ENCODE data around the gene ARHGEF7.

GRCh38 chr13:111165241-111166010, 50.3 kb downstream of the ARHGEF7 start:
- TF ChIP-seq, protein P1, sequence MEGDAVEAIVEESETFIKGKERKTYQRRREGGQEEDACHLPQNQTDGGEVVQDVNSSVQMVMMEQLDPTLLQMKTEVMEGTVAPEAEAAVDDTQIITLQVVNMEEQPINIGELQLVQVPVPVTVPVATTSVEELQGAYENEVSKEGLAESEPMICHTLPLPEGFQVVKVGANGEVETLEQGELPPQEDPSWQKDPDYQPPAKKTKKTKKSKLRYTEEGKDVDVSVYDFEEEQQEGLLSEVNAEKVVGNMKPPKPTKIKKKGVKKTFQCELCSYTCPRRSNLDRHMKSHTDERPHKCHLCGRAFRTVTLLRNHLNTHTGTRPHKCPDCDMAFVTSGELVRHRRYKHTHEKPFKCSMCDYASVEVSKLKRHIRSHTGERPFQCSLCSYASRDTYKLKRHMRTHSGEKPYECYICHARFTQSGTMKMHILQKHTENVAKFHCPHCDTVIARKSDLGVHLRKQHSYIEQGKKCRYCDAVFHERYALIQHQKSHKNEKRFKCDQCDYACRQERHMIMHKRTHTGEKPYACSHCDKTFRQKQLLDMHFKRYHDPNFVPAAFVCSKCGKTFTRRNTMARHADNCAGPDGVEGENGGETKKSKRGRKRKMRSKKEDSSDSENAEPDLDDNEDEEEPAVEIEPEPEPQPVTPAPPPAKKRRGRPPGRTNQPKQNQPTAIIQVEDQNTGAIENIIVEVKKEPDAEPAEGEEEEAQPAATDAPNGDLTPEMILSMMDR (IDR thresholded peaks at IDR 0.05), result no peak
- no peak for TF ChIP-seq EZH2phosphoT487 (IDR thresholded peaks at IDR 0.05)

All from neural progenitor cell (in vitro differentiated cells).